BJ (cell line): Measurements from ENCODE around the gene SQSTM1. TPM values are rescaled to one million over a fixed set of nuclear protein-coding genes. Genes with fewer than 3 reads are reported as not detected.

Experiments used
- CTCF ChIA-PET: fragments of 350-600 bp; formaldehyde crosslinking; extraction: SDS; loops from one replicate; lab custom pipeline; 2021; ENCODE audit warnings: antibody characterized with exemption, inconsistent platforms; lab: Yijun Ruan, JAX
- POLR2A ChIA-PET: fragments of 300-600 bp; sonication (Branson Sonifier 250); formaldehyde crosslinking; extraction: SDS; loops from one replicate; lab custom pipeline; 2021; ENCODE audit warnings: antibody characterized with exemption; lab: Charles Lee
- DNase-seq: peaks from one replicate; pipeline ENCODE4 v3.0.0-alpha.2; 2011; ENCODE audit warnings: low read depth
- H3K27me3 ChIP-seq: 2 replicates; pipeline ENCODE4 v1.6.0; 2011; ENCODE audit warnings: low read length; ENCODE audit not compliant: control insufficient read depth, insufficient read depth
- H3K36me3 ChIP-seq: 2 replicates; pipeline ENCODE4 v1.5.1; 2011; ENCODE audit warnings: low read length; ENCODE audit not compliant: control insufficient read depth, insufficient read depth
- H3K4me3 ChIP-seq: 2 replicates; pipeline ENCODE4 v1.5.1; 2011; ENCODE audit warnings: low read depth, mild to moderate bottlenecking, control low read depth, low read length
- CTCF ChIP-seq: IDR thresholded peaks from 2 replicates; pipeline ENCODE4 v1.5.1; 2011; ENCODE audit warnings: low read depth, mild to moderate bottlenecking, control low read depth, inconsistent platforms, low read length, moderate library complexity; ENCODE audit not compliant: insufficient read depth
- polyA plus RNA-seq: library from polyadenylated mRNA; depleted of rRNA; stranded (reverse); fragments of >200 nt; gene quantifications from 2 replicates; pipeline ENCODE4 v1.2.3, GENCODE V29; 2011

The SQSTM1 gene
- polyA plus RNA-seq, 1 experiment, result 307 TPM

GRCh38 chr5:179822059-179822432 lies 1.3 kb downstream of the SQSTM1 start:
- Histone ChIP-seq H3K36me3 (peaks cover 42% of the 10 kb centered on the region), H3K27me3 (no peaks in the 10 kb centered on the region), H3K4me3 (peak overlapping the region; percentile 99)
- ChIA-PET POLR2A (interaction anchor here (1.0 kb wide), 1 partner anchor 10 kb away, joined by 3 read pairs; no protein-coding TSS in a partner anchor), CTCF (interaction anchor here (0.5 to 1.7 kb wide), 3 partner anchors 26 to 200 kb away, joined by 3 to 7 read pairs (median 4); no protein-coding TSS in a partner anchor)
- TF ChIP-seq CTCF, result no peak
- DNase-seq, result no peak

- CTCF ChIA-PET, result interaction anchor here (0.5 to 1.7 kb wide), 3 partner anchors 26 to 200 kb away, joined by 3 to 7 read pairs (median 4); no protein-coding TSS in a partner anchor
- no peak for DNase-seq
- TF ChIP-seq CTCF, result no peak
- H3K4me3 ChIP-seq, result peak overlapping the region; percentile 99
- peaks cover 43% of the 10 kb centered on the region for H3K36me3 ChIP-seq
- H3K27me3 ChIP-seq, result no peaks in the 10 kb centered on the region
- POLR2A ChIA-PET, result interaction anchor here (1.0 kb wide), 1 partner anchor 10 kb away, joined by 3 read pairs; no protein-coding TSS in a partner anchor
Observed at GRCh38 chr5:179822444-179822990, 1.8 kb downstream of the SQSTM1 start.

GRCh38 chr5:179823937-179824744 lies 3.4 kb downstream of the SQSTM1 start:
- Histone ChIP-seq H3K36me3 (peaks cover 52% of the 10 kb centered on the region), H3K4me3 (no peak overlapping the region), H3K27me3 (no peaks in the 10 kb centered on the region)
- ChIA-PET POLR2A (no interaction called here), CTCF (no interaction called here)
- no peak for DNase-seq
- no peak for TF ChIP-seq CTCF

- no peak for DNase-seq
- ChIA-PET CTCF (interaction anchor here (1.4 kb wide), 1 partner anchor 61 kb away, joined by 5 read pairs; no protein-coding TSS in a partner anchor), POLR2A (no interaction called here)
- Histone ChIP-seq H3K4me3 (no peak overlapping the region), H3K27me3 (no peaks in the 10 kb centered on the region), H3K36me3 (peaks cover 55% of the 10 kb centered on the region)
- TF ChIP-seq CTCF, result no peak
Observed at GRCh38 chr5:179824745-179825112, 4.0 kb downstream of the SQSTM1 start.

GRCh38 chr5:179825655-179826182 lies 5.0 kb downstream of the SQSTM1 start:
- Histone ChIP-seq H3K36me3 (peaks cover 60% of the 10 kb centered on the region), H3K4me3 (no peak overlapping the region), H3K27me3 (no peaks in the 10 kb centered on the region)
- TF ChIP-seq CTCF, result 0 out of 2 replicates have a peak, but pooled peaks have one; percentile 2
- CTCF ChIA-PET, result interaction anchor here (1.4 kb wide), 1 partner anchor 62 kb away, joined by 5 read pairs; no protein-coding TSS in a partner anchor
- POLR2A ChIA-PET, result no interaction called here
- no peak for DNase-seq
